H1 (cell line): ENCODE measurements around the gene ASTN2. TPM values are rescaled to one million over a fixed set of nuclear protein-coding genes. Genes with fewer than 3 reads are reported as not detected.

Experiments used
- CTCF ChIA-PET: fragments of 300-600 bp; sonication (Branson Sonifier 250); formaldehyde crosslinking; loops from one replicate; lab custom pipeline; 2021; ENCODE audit not compliant: partially characterized antibody; lab: Charles Lee
- POLR2A ChIA-PET: fragments of 300-600 bp; sonication (Branson Sonifier 250); formaldehyde crosslinking; loops from one replicate; lab custom pipeline; 2021; ENCODE audit warnings: inconsistent platforms; ENCODE audit not compliant: partially characterized antibody; lab: Charles Lee
- DNase-seq, 2 experiments: peaks; one replicate each; pipeline versions ENCODE4 v3.0.0 to v3.0.0-alpha.2; 2010 to 2022; ENCODE audit warnings: low spot score in 2 of 2, low read depth in 1 of 2, mixed read lengths in 1 of 2
- FAIRE-seq: peaks from 2 replicates; lab custom pipeline; 2011; peaks lifted over from hg19 to GRCh38; lab: Jason Lieb, UNC
- H2AFZ ChIP-seq: 2 replicates; pipeline ENCODE4 v1.8.1; 2012; ENCODE audit warnings: low read length, inconsistent platforms
- H2AK5ac ChIP-seq: 2 replicates; pipeline ENCODE4 v1.6.1; 2013; ENCODE audit warnings: low read depth, low read length
- H2BK120ac ChIP-seq: replicated peaks from 2 replicates; pipeline ENCODE3; 2013; ENCODE audit warnings: low read depth, low read length, inconsistent platforms
- H2BK12ac ChIP-seq: 2 replicates; pipeline ENCODE4 v1.6.1; 2013; ENCODE audit warnings: low read depth, low read length
- H2BK15ac ChIP-seq: 2 replicates; pipeline ENCODE4 v1.6.1; 2013; ENCODE audit warnings: low read length
- H2BK20ac ChIP-seq: 2 replicates; pipeline ENCODE4 v1.6.1; 2013; ENCODE audit warnings: low read length
- H2BK5ac ChIP-seq: 2 replicates; pipeline ENCODE4 v1.6.1; 2013; ENCODE audit warnings: low read depth, low read length
- H3K14ac ChIP-seq: 2 replicates; pipeline ENCODE4 v1.6.1; 2013; ENCODE audit warnings: inconsistent platforms; ENCODE audit not compliant: insufficient read length
- H3K18ac ChIP-seq: 2 replicates; pipeline ENCODE4 v1.6.1; 2013; ENCODE audit warnings: low read length; ENCODE audit errors: extremely low read depth
- H3K23ac ChIP-seq: 2 replicates; pipeline ENCODE4 v1.6.1; 2013; ENCODE audit warnings: inconsistent platforms; ENCODE audit not compliant: insufficient read length
- H3K23me2 ChIP-seq: 2 replicates; pipeline ENCODE4 v1.6.1; 2013; ENCODE audit warnings: low read depth, low read length
- H3K27ac ChIP-seq: 2 replicates; pipeline ENCODE4 v1.6.1; 2011; ENCODE audit warnings: low read depth, low read length, inconsistent platforms
- H3K27me3 ChIP-seq, 4 experiments: replicated peaks in 1 of 4; 1 replicate in 1 of 4; 2 replicates in 3 of 4; pipeline versions ENCODE4 v1.6.1 to v1.8.1; 2011 to 2013; ENCODE audit warnings: low read length in 3 of 4, mild to moderate bottlenecking in 3 of 4, inconsistent platforms in 2 of 4, mixed read lengths in 2 of 4, moderate library complexity in 1 of 4; ENCODE audit not compliant: control insufficient read depth in 3 of 4, insufficient read depth in 3 of 4; ENCODE audit errors: extremely low read depth in 1 of 4
- H3K36me3 ChIP-seq, 4 experiments: 2 replicates each; pipeline versions ENCODE4 v1.6.1 to v1.8.1; 2011 to 2013; ENCODE audit warnings: mild to moderate bottlenecking in 4 of 4, low read length in 3 of 4, moderate library complexity in 2 of 4, control low read depth in 1 of 4, inconsistent platforms in 1 of 4; ENCODE audit not compliant: insufficient read depth in 4 of 4, control insufficient read depth in 2 of 4
- H3K4ac ChIP-seq: replicated peaks from 2 replicates; pipeline ENCODE3; 2013; ENCODE audit warnings: low read length, low read depth, mixed read lengths, inconsistent platforms; ENCODE audit not compliant: insufficient read length
- H3K4me1 ChIP-seq, 4 experiments: replicated peaks in 1 of 4; 1 replicate in 1 of 4; 2 replicates in 3 of 4; pipeline versions ENCODE4 v1.6.1 to v1.8.1; 2011 to 2013; ENCODE audit warnings: low read length in 3 of 4, inconsistent platforms in 2 of 4, mixed read lengths in 1 of 4; ENCODE audit not compliant: insufficient read depth in 4 of 4, control insufficient read depth in 3 of 4
- H3K4me2 ChIP-seq, 2 experiments: 2 replicates each; pipeline versions ENCODE4 v1.6.1 to v1.8.1; 2011 to 2013; ENCODE audit warnings: low read depth in 2 of 2, low read length in 2 of 2, control low read depth in 1 of 2, inconsistent platforms in 1 of 2, mild to moderate bottlenecking in 1 of 2; ENCODE audit not compliant: insufficient read depth in 1 of 2
- H3K4me3 ChIP-seq, 4 experiments: fragments of 200-600, 300-600 bp in 1 of 4; sonication (generic), shearing (Covaris generic), sonication (Bioruptor Twin) in 1 of 4; 2 replicates each; pipeline versions ENCODE4 v1.5.1 to v1.8.1; 2011 to 2016; ENCODE audit warnings: low read length in 4 of 4, low read depth in 3 of 4, control low read depth in 2 of 4, inconsistent platforms in 2 of 4, mild to moderate bottlenecking in 2 of 4, mixed read lengths in 1 of 4, moderate library complexity in 1 of 4; ENCODE audit not compliant: insufficient read depth in 2 of 4; ENCODE audit errors: extremely low read depth in 1 of 4
- H3K56ac ChIP-seq: replicated peaks from 2 replicates; pipeline ENCODE3; 2013; ENCODE audit warnings: low read depth, mild to moderate bottlenecking, mixed read lengths, low read length, inconsistent platforms; ENCODE audit not compliant: insufficient read length
- H3K79me1 ChIP-seq: 2 replicates; pipeline ENCODE4 v1.6.1; 2013; ENCODE audit warnings: low read depth, low read length, control low read depth
- H3K79me2 ChIP-seq, 2 experiments: 2 replicates each; pipeline versions ENCODE4 v1.6.1 to v1.8.1; 2012 to 2013; ENCODE audit warnings: low read length in 2 of 2, mild to moderate bottlenecking in 2 of 2, inconsistent platforms in 1 of 2; ENCODE audit not compliant: insufficient read depth in 2 of 2, control insufficient read depth in 1 of 2
- H3K9ac ChIP-seq, 4 experiments: replicated peaks in 1 of 4; 1 replicate in 1 of 4; 2 replicates in 3 of 4; pipeline versions ENCODE4 v1.6.1 to v1.8.1; 2011 to 2013; ENCODE audit warnings: low read depth in 3 of 4, low read length in 3 of 4, control low read depth in 2 of 4, mild to moderate bottlenecking in 2 of 4, moderate library complexity in 2 of 4, inconsistent platforms in 1 of 4; ENCODE audit errors: extremely low read depth in 1 of 4
- H3K9me3 ChIP-seq, 2 experiments: 2 replicates each; pipeline versions ENCODE4 v1.6.1 to v1.8.1; 2012 to 2013; ENCODE audit warnings: mild to moderate bottlenecking in 2 of 2, moderate library complexity in 2 of 2, control low read depth in 1 of 2, inconsistent platforms in 1 of 2, low read depth in 1 of 2, low read length in 1 of 2, mixed read lengths in 1 of 2; ENCODE audit not compliant: insufficient read depth in 2 of 2
- H4K20me1 ChIP-seq, 2 experiments: replicated peaks in 1 of 2; 2 replicates each; pipeline versions ENCODE3 to v1.8.1; 2011 to 2013; ENCODE audit warnings: inconsistent platforms in 2 of 2, low read length in 2 of 2, mild to moderate bottlenecking in 1 of 2; ENCODE audit not compliant: insufficient read depth in 2 of 2, control insufficient read depth in 1 of 2
- H4K5ac ChIP-seq: 2 replicates; pipeline ENCODE4 v1.6.1; 2013; ENCODE audit warnings: low read length, low read depth, mixed read lengths, inconsistent platforms; ENCODE audit not compliant: insufficient read length
- H4K8ac ChIP-seq: 2 replicates; pipeline ENCODE4 v1.8.0; 2013; ENCODE audit warnings: mild to moderate bottlenecking, moderate library complexity, low read length, inconsistent platforms; ENCODE audit not compliant: insufficient read depth; ENCODE audit errors: extremely low read depth
- H4K91ac ChIP-seq: replicated peaks from 2 replicates; pipeline ENCODE3; 2013; ENCODE audit warnings: low read length, mixed read lengths, inconsistent platforms; ENCODE audit not compliant: insufficient read length
- HDAC2 ChIP-seq, 2 experiments: fragments of 300-600 bp in 1 of 2; sonication (generic) in 1 of 2; IDR thresholded peaks; 2 replicates each; pipeline ENCODE4 v1.6.1; 2011 to 2012; ENCODE audit warnings: low read depth in 2 of 2, low read length in 2 of 2, mild to moderate bottlenecking in 2 of 2, moderate library complexity in 2 of 2, borderline replicate concordance in 1 of 2, inconsistent platforms in 1 of 2
- NANOG ChIP-seq: IDR thresholded peaks from 2 replicates; pipeline ENCODE4 v1.6.1; 2011; ENCODE audit warnings: low read length, low read depth, mild to moderate bottlenecking, inconsistent platforms; ENCODE audit not compliant: insufficient read depth, poor library complexity, severe bottlenecking
- POU5F1 ChIP-seq: IDR thresholded peaks from 2 replicates; pipeline ENCODE4 v1.6.1; 2011; ENCODE audit warnings: low read depth, mild to moderate bottlenecking, low read length, moderate library complexity
- SIN3A ChIP-seq, 2 experiments: IDR thresholded peaks in 1 of 2; conservative IDR thresholded peaks in 1 of 2; 2 replicates each; pipeline ENCODE4 v1.6.1; 2011 to 2012; ENCODE audit warnings: low read length in 2 of 2, improper control_type of control experiment in 1 of 2, low read depth in 1 of 2, mild to moderate bottlenecking in 1 of 2
- TEAD4 ChIP-seq: IDR thresholded peaks from 2 replicates; pipeline ENCODE4 v1.6.1; 2012; ENCODE audit warnings: low read depth, low read length, inconsistent platforms, mixed read lengths
- USF2 ChIP-seq: IDR thresholded peaks from 2 replicates; pipeline ENCODE4 v1.6.1; 2011; ENCODE audit warnings: low read length, improper control_type of control experiment
- WGBS, 2 experiments: shearing (Covaris generic) in 1 of 2; methylation state at CpG; one replicate each; pipeline versions ENCODE4 v1.1.6 to v1.1.7; 2013 to 2015; ENCODE audit warnings: low lambda C conversion rate in 2 of 2, mixed read lengths in 2 of 2, inconsistent platforms in 1 of 2, low coverage in 1 of 2, missing lambda C conversion rate in 1 of 2; ENCODE audit not compliant: insufficient replicate concordance in 2 of 2, insufficient coverage in 1 of 2, insufficient read length in 1 of 2; ENCODE audit errors: extremely low coverage in 1 of 2, missing lambda C conversion rate in 1 of 2; 5-methylcytosine and 5-hydroxymethylcytosine counted together
- polyA plus RNA-seq, 7 experiments: library from polyadenylated mRNA; depleted of rRNA in 3 of 7; stranded (reverse) in 5 of 7; unstranded in 2 of 7; fragments of >200 nt in 5 of 7; fragments of 200-250 nt in 2 of 7; gene quantifications; 1 replicate in 5 of 7; 2 replicates in 1 of 7; 4 replicates in 1 of 7; pipeline versions ENCODE4 v1.2.1 to v1.2.3, GENCODE V29; 2011 to 2013; ENCODE audit warnings: missing spikeins in 2 of 7, mixed read lengths in 2 of 7
- total RNA-seq: library from RNA; stranded (reverse); fragmentation: NEBNext Ultra II Directional; extraction: Animal tissue kit (Norgen Biotek cat#: 25700); gene quantifications from 2 replicates; pipeline ENCODE4 v1.2.1, GENCODE V29; 2021

The ASTN2 gene
- total and polyA plus RNA-seq, 2 of the 8 experiments (the other 6 are each of a cell fraction or from before 2014, with no cell fraction given) = 8.2 to 13.7 TPM

- H2BK5ac ChIP-seq = no peak overlapping the region
- peak overlapping the region; percentile 2 to 5; a peak in 2 of 4 replicates for H3K4me2 ChIP-seq
- H2BK15ac ChIP-seq = no peak overlapping the region
- FAIRE-seq (peak; percentile 63), DNase-seq (peak in 1 of 2 experiments; percentile 13)
- H3K4me3 ChIP-seq = no peak overlapping the region
- no peaks in the 10 kb centered on the region for H4K20me1 ChIP-seq
- WGBS, 2 experiments = 39% methylated on average over 2 of the region's 2 CpGs; no CpG with 5 or more reads in 1 of the 2 experiments
- no peak overlapping the region; the same call in 1 of the 2 replicates for H3K18ac ChIP-seq
- no peaks in the 10 kb centered on the region for H3K9me3 ChIP-seq
- no peak overlapping the region for H3K9ac ChIP-seq
- no peaks in the 10 kb centered on the region for H3K79me2 ChIP-seq
- no peaks in the 10 kb centered on the region for H3K36me3 ChIP-seq
- H2BK12ac ChIP-seq = no peak overlapping the region; the same call in 1 of the 2 replicates
- H3K23me2 ChIP-seq = no peaks in the 10 kb centered on the region
- no peak overlapping the region for H4K8ac ChIP-seq
- H2AFZ ChIP-seq = no peak overlapping the region
- H3K56ac ChIP-seq = no peak overlapping the region
- CTCF ChIA-PET = interaction anchor here (0.9 to 1.5 kb wide), 3 partner anchors 34 to 58 kb away, joined by 3 read pairs; no protein-coding TSS in a partner anchor
- TF ChIP-seq NANOG (no peak), HDAC2 (IDR thresholded peaks at IDR 0.05; ENCODE audit: borderline replicate concordance in 1 of 2, low read depth in 2 of 2, low read length in 2 of 2) (peak in 1 of 2 experiments; percentile 58; a peak in 1 of 4 replicates), SIN3A (conservative IDR thresholded peaks at IDR 0.05 in 1 of 2, IDR thresholded peaks at IDR 0.05 in 1 of 2; ENCODE audit: low read depth in 1 of 2, low read length in 2 of 2) (peak in 1 of 2 experiments; percentile 91; a peak in 2 of 4 replicates), USF2 (no peak), TEAD4 (peak; percentile 55; the same call in 1 of the 2 replicates), POU5F1 (peak; percentile 88)
- H3K27me3 ChIP-seq = no peaks in the 10 kb centered on the region; a peak in 2 of 7 replicates
- H2BK20ac ChIP-seq = no peak overlapping the region
- no peaks in the 10 kb centered on the region for H3K79me1 ChIP-seq
- no peak overlapping the region for H3K4ac ChIP-seq
- H3K23ac ChIP-seq = no peak overlapping the region
- no peak overlapping the region for H4K5ac ChIP-seq
- no peak overlapping the region for H2AK5ac ChIP-seq
- H2BK120ac ChIP-seq = peak overlapping the region; percentile 59
- H4K91ac ChIP-seq = no peak overlapping the region
- POLR2A ChIA-PET = interaction anchor here (0.8 to 1.1 kb wide), 2 partner anchors 9 to 16 kb away, joined by 3 read pairs; no protein-coding TSS in a partner anchor
- H3K14ac ChIP-seq = no peak overlapping the region
- H3K27ac ChIP-seq = no peak overlapping the region
- H3K4me1 ChIP-seq = peaks cover 0 to 18% (median 12%) of the 10 kb centered on the region in 4 experiments; a peak in 5 of 7 replicates
Measured at GRCh38 chr9:117080765-117081390, 334.0 kb downstream of the ASTN2 start.
